ENCODE data around the gene MBNL2. TPM values are rescaled to one million over a fixed set of nuclear protein-coding genes. Genes with fewer than 3 reads are reported as not detected.

Gene MBNL2
- total RNA-seq, 2 experiments from 2014 or later = 16.8 to 18.8 TPM

- Mint-ChIP-seq H3K27ac (no peak overlapping the region), H3K27me3 (ENCODE audit: low read depth) (no peaks in the 10 kb centered on the region), H3K4me1 (ENCODE audit: low read depth) (peaks cover 12% of the 10 kb centered on the region), H3K36me3 (ENCODE audit: low read depth) (peaks cover 5% of the 10 kb centered on the region), H3K9me3 (no peaks in the 10 kb centered on the region), H3K4me3 (no peak overlapping the region)
- no peak for DNase-seq
- intact Hi-C loops (cut with micrococcal nuclease) = no loop called here
- CTCF ChIA-PET = no interaction called here
These were observed 47.5 kb downstream of the MBNL2 start for GRCh38 chr13:97269603-97270002.

DNA sequence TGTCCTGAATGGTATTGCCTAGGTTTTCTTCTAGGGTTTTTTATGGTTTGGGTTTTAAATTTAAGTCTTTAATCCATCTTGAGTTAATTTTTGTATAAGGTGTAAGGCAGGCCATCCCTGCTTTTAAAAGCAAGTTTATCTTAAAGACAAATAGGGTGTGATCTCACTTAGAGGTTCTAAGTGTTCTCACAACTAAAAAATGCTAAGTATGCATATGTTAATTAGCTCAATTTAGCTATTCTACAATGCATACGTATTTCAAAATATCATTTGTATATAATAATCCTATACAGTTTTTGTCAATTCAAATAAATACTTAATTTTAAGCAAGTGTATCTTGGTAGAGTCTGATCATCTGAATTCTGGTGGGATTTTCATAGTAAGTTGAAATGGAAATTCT lies 50.4 kb downstream of the MBNL2 start:
- peaks cover 28% of the 10 kb centered on the region for H3K4me1 Mint-ChIP-seq (ENCODE audit: low read depth)
- H3K27ac Mint-ChIP-seq = no peak overlapping the region
- H3K36me3 Mint-ChIP-seq (ENCODE audit: low read depth) = peaks cover 20% of the 10 kb centered on the region
- no peaks in the 10 kb centered on the region for H3K9me3 Mint-ChIP-seq
- CTCF ChIA-PET = no interaction called here
- DNase-seq = no peak
- H3K27me3 Mint-ChIP-seq (ENCODE audit: low read depth) = no peaks in the 10 kb centered on the region
- H3K4me3 Mint-ChIP-seq = no peak overlapping the region
- intact Hi-C loops (cut with micrococcal nuclease) = no loop called here

- H3K4me3 Mint-ChIP-seq = no peak overlapping the region
- CTCF ChIA-PET = no interaction called here
- peaks cover 28% of the 10 kb centered on the region for H3K4me1 Mint-ChIP-seq (ENCODE audit: low read depth)
- DNase-seq = no peak
- H3K9me3 Mint-ChIP-seq = no peaks in the 10 kb centered on the region
- H3K27ac Mint-ChIP-seq = no peak overlapping the region
- intact Hi-C loops (cut with micrococcal nuclease) = no loop called here
- peaks cover 18% of the 10 kb centered on the region for H3K36me3 Mint-ChIP-seq (ENCODE audit: low read depth)
- H3K27me3 Mint-ChIP-seq (ENCODE audit: low read depth) = no peaks in the 10 kb centered on the region
These were observed 51.3 kb downstream of the MBNL2 start for GRCh38 chr13:97273341-97273831.

- Mint-ChIP-seq H3K36me3 (ENCODE audit: low read depth) (peaks cover 17% of the 10 kb centered on the region), H3K4me3 (no peak overlapping the region), H3K4me1 (ENCODE audit: low read depth) (peaks cover 35% of the 10 kb centered on the region), H3K27ac (no peak overlapping the region), H3K9me3 (no peaks in the 10 kb centered on the region), H3K27me3 (ENCODE audit: low read depth) (no peaks in the 10 kb centered on the region)
- intact Hi-C loops (cut with micrococcal nuclease) = no loop called here
- CTCF ChIA-PET = no interaction called here
- DNase-seq = no peak
These were observed 52.9 kb downstream of the MBNL2 start for GRCh38 chr13:97274829-97275649.

GRCh38 chr13:97275776-97276501 lies 53.8 kb downstream of the MBNL2 start:
- Mint-ChIP-seq H3K36me3 (ENCODE audit: low read depth) (peaks cover 17% of the 10 kb centered on the region), H3K4me1 (ENCODE audit: low read depth) (peaks cover 44% of the 10 kb centered on the region), H3K4me3 (no peak overlapping the region), H3K27me3 (ENCODE audit: low read depth) (no peaks in the 10 kb centered on the region), H3K9me3 (no peaks in the 10 kb centered on the region), H3K27ac (no peak overlapping the region)
- intact Hi-C loops (cut with micrococcal nuclease) = no loop called here
- CTCF ChIA-PET = no interaction called here
- DNase-seq = no peak

DNA sequence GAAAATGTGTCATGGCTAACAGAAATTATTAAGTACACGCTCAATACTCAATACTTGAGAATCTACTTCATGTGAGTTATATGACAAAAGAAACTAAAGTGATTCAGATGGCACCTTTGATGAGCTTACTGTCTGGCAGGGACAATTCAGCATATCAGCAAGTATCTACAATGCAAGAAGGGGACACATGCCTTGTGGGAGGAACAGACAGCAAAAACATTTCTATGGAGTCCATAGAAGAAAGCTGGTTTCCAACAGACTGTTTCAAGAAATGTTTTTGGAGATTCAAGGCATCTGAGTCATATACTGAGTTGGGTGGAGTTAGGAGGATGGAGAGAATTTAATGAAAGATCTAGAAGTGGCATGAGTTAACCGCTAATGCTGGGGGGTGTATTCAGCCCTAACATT lies 54.7 kb downstream of the MBNL2 start:
- no peak for DNase-seq
- Mint-ChIP-seq H3K36me3 (ENCODE audit: low read depth) (peaks cover 17% of the 10 kb centered on the region), H3K4me1 (ENCODE audit: low read depth) (peaks cover 40% of the 10 kb centered on the region), H3K4me3 (no peak overlapping the region), H3K9me3 (no peaks in the 10 kb centered on the region), H3K27me3 (ENCODE audit: low read depth) (no peaks in the 10 kb centered on the region), H3K27ac (no peak overlapping the region)
- intact Hi-C loops (cut with micrococcal nuclease) = no loop called here
- CTCF ChIA-PET = no interaction called here

- CTCF ChIA-PET = no interaction called here
- no peaks in the 10 kb centered on the region for H3K27me3 Mint-ChIP-seq (ENCODE audit: low read depth)
- peaks cover 42% of the 10 kb centered on the region for H3K4me1 Mint-ChIP-seq (ENCODE audit: low read depth)
- no peak for DNase-seq
- H3K9me3 Mint-ChIP-seq = no peaks in the 10 kb centered on the region
- H3K27ac Mint-ChIP-seq = no peak overlapping the region
- intact Hi-C loops (cut with micrococcal nuclease) = no loop called here
- H3K4me3 Mint-ChIP-seq = no peak overlapping the region
- peaks cover 17% of the 10 kb centered on the region for H3K36me3 Mint-ChIP-seq (ENCODE audit: low read depth)
These were observed 56.6 kb downstream of the MBNL2 start for GRCh38 chr13:97278435-97279411.

- Mint-ChIP-seq H3K4me3 (no peak overlapping the region), H3K36me3 (ENCODE audit: low read depth) (peaks cover 19% of the 10 kb centered on the region), H3K4me1 (ENCODE audit: low read depth) (peaks cover 40% of the 10 kb centered on the region), H3K9me3 (no peaks in the 10 kb centered on the region), H3K27me3 (ENCODE audit: low read depth) (no peaks in the 10 kb centered on the region), H3K27ac (no peak overlapping the region)
- intact Hi-C loops (cut with micrococcal nuclease) = no loop called here
- CTCF ChIA-PET = interaction anchor here (0.9 kb wide), 1 partner anchor 170 kb away, joined by 3 read pairs; no protein-coding TSS in a partner anchor
- DNase-seq = no peak
These were observed 57.8 kb downstream of the MBNL2 start for GRCh38 chr13:97279913-97280312.

- no peak for DNase-seq
- Mint-ChIP-seq H3K36me3 (ENCODE audit: low read depth) (peaks cover 17% of the 10 kb centered on the region), H3K4me3 (no peak overlapping the region), H3K4me1 (ENCODE audit: low read depth) (peaks cover 39% of the 10 kb centered on the region), H3K27me3 (ENCODE audit: low read depth) (no peaks in the 10 kb centered on the region), H3K27ac (no peak overlapping the region), H3K9me3 (no peaks in the 10 kb centered on the region)
- intact Hi-C loops (cut with micrococcal nuclease) = no loop called here
- CTCF ChIA-PET = interaction anchor here (0.9 kb wide), 1 partner anchor 170 kb away, joined by 3 read pairs; no protein-coding TSS in a partner anchor
These were observed 58.3 kb downstream of the MBNL2 start for GRCh38 chr13:97280478-97280877.

- CTCF ChIA-PET = no interaction called here
- DNase-seq = no peak
- Mint-ChIP-seq H3K4me1 (ENCODE audit: low read depth) (peaks cover 37% of the 10 kb centered on the region), H3K27me3 (ENCODE audit: low read depth) (no peaks in the 10 kb centered on the region), H3K36me3 (ENCODE audit: low read depth) (peaks cover 12% of the 10 kb centered on the region), H3K27ac (no peak overlapping the region), H3K9me3 (no peaks in the 10 kb centered on the region), H3K4me3 (no peak overlapping the region)
- intact Hi-C loops (cut with micrococcal nuclease) = no loop called here
These were observed 58.9 kb downstream of the MBNL2 start for GRCh38 chr13:97281028-97281427.

DNA sequence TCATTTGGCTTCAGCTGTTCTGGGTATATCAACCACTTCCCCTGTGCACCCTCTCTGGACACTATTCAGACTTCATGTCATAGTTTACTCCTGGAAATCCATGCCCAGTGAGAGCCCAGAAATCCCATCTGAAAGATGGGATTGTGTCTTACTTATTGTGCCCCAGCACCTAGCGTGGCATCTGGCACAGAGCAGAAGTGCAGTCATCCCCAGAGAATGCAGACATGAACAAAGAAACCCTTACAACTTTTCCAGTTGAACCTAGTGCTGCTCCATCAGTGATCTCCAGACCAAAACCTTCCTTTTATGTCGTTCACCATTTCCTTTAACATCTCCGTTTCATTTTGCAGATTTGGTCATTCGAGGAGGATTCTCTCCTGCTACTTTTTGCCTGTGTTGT lies 60.6 kb downstream of the MBNL2 start:
- H3K4me3 Mint-ChIP-seq = no peak overlapping the region
- peaks cover 30% of the 10 kb centered on the region for H3K4me1 Mint-ChIP-seq (ENCODE audit: low read depth)
- no peaks in the 10 kb centered on the region for H3K27me3 Mint-ChIP-seq (ENCODE audit: low read depth)
- no peak overlapping the region for H3K27ac Mint-ChIP-seq
- no peak for DNase-seq
- CTCF ChIA-PET = interaction anchor here (0.8 kb wide), 2 partner anchors 10 to 125 kb away, joined by 3 to 4 read pairs; no protein-coding TSS in a partner anchor
- H3K36me3 Mint-ChIP-seq (ENCODE audit: low read depth) = peaks cover 2% of the 10 kb centered on the region
- intact Hi-C loops (cut with micrococcal nuclease) = no loop called here
- H3K9me3 Mint-ChIP-seq = no peaks in the 10 kb centered on the region

- Mint-ChIP-seq H3K27ac (no peak overlapping the region), H3K4me1 (ENCODE audit: low read depth) (peaks cover 38% of the 10 kb centered on the region), H3K9me3 (no peaks in the 10 kb centered on the region), H3K4me3 (no peak overlapping the region), H3K36me3 (ENCODE audit: low read depth) (peaks cover 2% of the 10 kb centered on the region), H3K27me3 (ENCODE audit: low read depth) (no peaks in the 10 kb centered on the region)
- DNase-seq = no peak
- CTCF ChIA-PET = no interaction called here
- intact Hi-C loops (cut with micrococcal nuclease) = no loop called here
These were observed 61.8 kb downstream of the MBNL2 start for GRCh38 chr13:97283888-97284287.
